Transverse colon (tissue), 4 donors: Measurements from ENCODE around the gene ZNF777. TPM values are rescaled to one million over a fixed set of nuclear protein-coding genes. Genes with fewer than 3 reads are reported as not detected.
"Not testable (repeated sequence)": the region's sequence is repeated elsewhere in the genome, so short reads cannot be mapped to it uniquely, and the experiment has no call there.

Experiments used
- DNase-seq: peaks from one replicate; pipeline ENCODE4 v3.0.0-alpha.2; 2019
- H3K27ac ChIP-seq, 4 donors: fragments of 200-600 bp; sonication (generic); 2 replicates each; pipeline ENCODE4 v1.5.1; 2016 to 2018; ENCODE audit warnings: inconsistent platforms in 4 of 4
- H3K27me3 ChIP-seq: fragments of 200-600 bp; sonication (generic); 2 replicates; pipeline ENCODE4 v1.5.1; 2017; ENCODE audit warnings: inconsistent platforms
- H3K36me3 ChIP-seq, 4 donors: fragments of 200-600 bp; sonication (generic); 2 replicates each; pipeline ENCODE4 v1.5.1; 2017 to 2019; ENCODE audit warnings: inconsistent platforms in 4 of 4
- H3K4me1 ChIP-seq, 4 donors: fragments of 200-600 bp; sonication (generic); 2 replicates each; pipeline ENCODE4 v1.5.1; 2017 to 2020; ENCODE audit warnings: inconsistent platforms in 4 of 4
- H3K4me3 ChIP-seq, 4 donors: fragments of 200-600 bp; sonication (generic); 1 replicate in 1 of 4; 2 replicates in 3 of 4; pipeline versions ENCODE4 v1.5.1 to v1.6.1; 2017 to 2019; ENCODE audit warnings: inconsistent platforms in 4 of 4
- H3K9me3 ChIP-seq, 2 donors: fragments of 200-600 bp; sonication (generic); 2 replicates each; pipeline ENCODE4 v1.5.1; 2017 to 2019; ENCODE audit warnings: inconsistent platforms in 2 of 2
- CTCF ChIP-seq, 5 experiments: fragments of 200-600 bp in 3 of 5; fragments of 450-650 bp in 2 of 5; sonication (generic) in 3 of 5; IDR thresholded peaks; 1 replicate in 2 of 5; 2 replicates in 3 of 5; pipeline ENCODE4 v1.5.1; 2016 to 2017; ENCODE audit warnings: antibody characterized with exemption in 5 of 5, inconsistent platforms in 3 of 5, mild to moderate bottlenecking in 2 of 5, moderate library complexity in 1 of 5
- EP300 ChIP-seq: sonication (generic); formaldehyde crosslinking; IDR thresholded peaks from one replicate; pipeline ENCODE4 v1.6.1; 2017; ENCODE audit warnings: antibody characterized with exemption, low read depth
- POLR2A ChIP-seq: fragments of 450-650 bp; IDR thresholded peaks from one replicate; pipeline ENCODE4 v1.6.1; 2016; ENCODE audit warnings: antibody characterized with exemption, mild to moderate bottlenecking, moderate library complexity
- POLR2AphosphoS5 ChIP-seq, 3 donors: sonication (generic); formaldehyde crosslinking; IDR thresholded peaks; one replicate each; pipeline ENCODE4 v1.6.1; 2016; ENCODE audit warnings: antibody characterized with exemption in 3 of 3
- WGBS, 2 donors: methylation state at CpG; one replicate each; pipeline ENCODE4 v1.1.5; 2018; ENCODE audit warnings: low coverage in 1 of 2; 5-methylcytosine and 5-hydroxymethylcytosine counted together
- in situ Hi-C, 4 donors: fragments of 200-750 bp; cut with MboI; loops; one replicate each; pipeline versions ENCODE4 v1.15.0 to v1.15.1; 2017; ENCODE audit warnings: low sequenced_read_pairs in 3 of 4, low pct_ligation_motif_present in 1 of 4, low pct_unique_long_range_greater_than_20kb in 1 of 4
- intact Hi-C: fragments of 100-400 bp; cut with DNase I; formaldehyde crosslinking; loops from one replicate; pipeline ENCODE4 v1.15.1; 2023; ENCODE audit warnings: low total_unique reads
- total RNA-seq, 4 donors: library from RNA; depleted of rRNA; stranded (reverse); fragments of >200 nt; gene quantifications; one replicate each; pipeline ENCODE4 v1.1.0, GENCODE V29; 2016

Gene ZNF777
- total RNA-seq, 4 donors from 2014 or later: 7.8 to 58.9 (median 14.2) TPM

GRCh38 chr7:149415391-149416071, 45.3 kb downstream of the ZNF777 start:
- Histone ChIP-seq H3K36me3 (no peaks in the 10 kb centered on the region), H3K9me3 (no peaks in the 10 kb centered on the region), H3K4me3 (peak overlapping the region in 1 of 4 donors; percentile 34), H3K27me3 (peaks cover 6% of the 10 kb centered on the region), H3K4me1 (no peaks in the 10 kb centered on the region), H3K27ac (peak overlapping the region in 2 of 4 donors; percentile 17 to 22)
- in situ Hi-C loops: no loop called here
- no peak for DNase-seq
- 65 to 75% methylated on average over 19 to 26 of the region's 26 CpGs for WGBS, 2 donors
- intact Hi-C loops: no loop called here
- TF ChIP-seq CTCF (IDR thresholded peaks at IDR 0.05): no peak
- TF ChIP-seq EP300: no peak
- TF ChIP-seq POLR2AphosphoS5 (IDR thresholded peaks at IDR 0.05): no peak
- TF ChIP-seq POLR2A: no peak

GRCh38 chr7:149414745-149415390, 46.0 kb downstream of the ZNF777 start:
- H3K9me3 ChIP-seq: no peaks in the 10 kb centered on the region
- 19 to 25% methylated on average over 8 to 35 of the region's 36 CpGs for WGBS, 2 donors
- H3K36me3 ChIP-seq: no peaks in the 10 kb centered on the region
- H3K4me1 ChIP-seq: no peaks in the 10 kb centered on the region
- H3K4me3 ChIP-seq: peak overlapping the region in 1 of 4 donors; percentile 34
- in situ Hi-C loops: no loop called here
- intact Hi-C loops: no loop called here
- H3K27me3 ChIP-seq: peaks cover 6% of the 10 kb centered on the region
- peak; percentile 42 for DNase-seq
- H3K27ac ChIP-seq: peak overlapping the region in 2 of 4 donors; percentile 17 to 22
- TF ChIP-seq POLR2A (no peak), CTCF (IDR thresholded peaks at IDR 0.05) (no peak), EP300 (no peak), POLR2AphosphoS5 (IDR thresholded peaks at IDR 0.05) (no peak)

GRCh38 chr7:149414171-149414570, 46.7 kb downstream of the ZNF777 start:
- in situ Hi-C loops: no loop called here
- no peak for TF ChIP-seq POLR2AphosphoS5 (IDR thresholded peaks at IDR 0.05)
- TF ChIP-seq EP300: no peak
- TF ChIP-seq CTCF (IDR thresholded peaks at IDR 0.05): no peak
- no peak for TF ChIP-seq POLR2A
- no peak overlapping the region for H3K4me3 ChIP-seq
- H3K27ac ChIP-seq: no peak overlapping the region
- no peaks in the 10 kb centered on the region for H3K36me3 ChIP-seq
- H3K27me3 ChIP-seq: peaks cover 6% of the 10 kb centered on the region
- DNase-seq: no peak
- no peaks in the 10 kb centered on the region for H3K9me3 ChIP-seq
- no peaks in the 10 kb centered on the region for H3K4me1 ChIP-seq
- intact Hi-C loops: no loop called here
- WGBS, 2 donors: 60 to 65% methylated on average over 5 of the region's 5 CpGs

GRCh38 chr7:149413083-149413482, 47.8 kb downstream of the ZNF777 start:
- intact Hi-C loops, H3K27me3 ChIP-seq, H3K9me3 ChIP-seq, H3K4me3 ChIP-seq, in situ Hi-C loops, H3K27ac ChIP-seq, H3K4me1 ChIP-seq, H3K36me3 ChIP-seq, DNase-seq: not testable (repeated sequence)
- 93 to 100% methylated on average over 2 to 3 of the region's 3 CpGs for WGBS, 2 donors
